Stimulated activated effector memory CD8-positive, alpha-beta T cell treated with anti-CD3 and anti-CD28 coated beads, Interleukin-12 subunit alpha, Interleukin-12 subunit beta, amount 100 ng/mL, for 72 hours (primary cell): ENCODE measurements around the gene H1-8.
"Not testable (repeated sequence)": the region's sequence is repeated elsewhere in the genome, so short reads cannot be mapped to it uniquely, and the experiment has no call there.

Experiments used
- ATAC-seq: fragments of 150-1000 bp; cut with Tn5 transposase; 2 replicates; pipeline ENCODE4 v1.10.0; 2021
- DNase-seq, 2 donors: peaks; one replicate each; pipeline ENCODE4 v3.0.0; 2021 to 2022; ENCODE audit warnings: low spot score in 2 of 2
- H3K27ac Mint-ChIP-seq: one replicate; pipeline ENCODE4 v1.8.0; 2022; ENCODE audit warnings: mild to moderate bottlenecking, mixed read lengths
- H3K36me3 Mint-ChIP-seq: one replicate; pipeline ENCODE4 v1.8.0; 2022; ENCODE audit warnings: mild to moderate bottlenecking, mixed read lengths
- H3K4me1 Mint-ChIP-seq: one replicate; pipeline ENCODE4 v1.8.0; 2022; ENCODE audit warnings: mixed read lengths
- H3K4me3 Mint-ChIP-seq: one replicate; pipeline ENCODE4 v1.8.0; 2022; ENCODE audit warnings: mild to moderate bottlenecking, mixed read lengths
- H3K9me3 Mint-ChIP-seq: one replicate; pipeline ENCODE4 v1.8.0; 2022; ENCODE audit warnings: mixed read lengths

H1-8 gene

GRCh38 chr3:129543156-129543790 lies at the start of gene H1-8:
H1-8 (plus strand) TSS chr3:129543175; CDS start chr3:129543219, 44 bp downstream.
- Mint-ChIP-seq H3K27ac (no peak within 1 kb of the TSS), H3K36me3 (no peaks in the 10 kb centered on the region), H3K4me3 (no peak within 1 kb of the TSS), H3K9me3 (no peaks in the 10 kb centered on the region), H3K4me1 (peaks cover 11% of the 10 kb centered on the region)
- ATAC-seq (no peak), DNase-seq (no peak)

- Mint-ChIP-seq H3K4me3 (no peak overlapping the region), H3K9me3 (no peaks in the 10 kb centered on the region), H3K4me1 (peaks cover 10% of the 10 kb centered on the region), H3K36me3 (no peaks in the 10 kb centered on the region), H3K27ac (peak overlapping the region; percentile 3)
- ATAC-seq (no peak), DNase-seq (no peak)
Observed at GRCh38 chr3:129493206-129493605, 49.8 kb upstream of the H1-8 start.

GRCh38 chr3:129494499-129494898 lies 48.5 kb upstream of the H1-8 start:
- Mint-ChIP-seq H3K4me1 (peaks cover 15% of the 10 kb centered on the region), H3K27ac (peak overlapping the region; percentile 3)
- H3K9me3 Mint-ChIP-seq, H3K4me3 Mint-ChIP-seq, ATAC-seq, DNase-seq, H3K36me3 Mint-ChIP-seq: not testable (repeated sequence)

GRCh38 chr3:129495006-129495639 lies 47.9 kb upstream of the H1-8 start:
- not testable (repeated sequence) for H3K36me3 Mint-ChIP-seq, H3K4me3 Mint-ChIP-seq, H3K9me3 Mint-ChIP-seq, DNase-seq, H3K27ac Mint-ChIP-seq, ATAC-seq
- peaks cover 14% of the 10 kb centered on the region for H3K4me1 Mint-ChIP-seq

GRCh38 chr3:129497876-129498275 lies 45.1 kb upstream of the H1-8 start:
- DNase-seq, H3K36me3 Mint-ChIP-seq, H3K4me3 Mint-ChIP-seq, ATAC-seq, H3K27ac Mint-ChIP-seq, H3K4me1 Mint-ChIP-seq, H3K9me3 Mint-ChIP-seq: not testable (repeated sequence)

- H3K36me3 Mint-ChIP-seq, DNase-seq, H3K9me3 Mint-ChIP-seq, H3K4me3 Mint-ChIP-seq, H3K4me1 Mint-ChIP-seq: not testable (repeated sequence)
- peak; percentile 72 for ATAC-seq
- H3K27ac Mint-ChIP-seq, result peak overlapping the region; percentile 76
Observed at GRCh38 chr3:129498603-129499488, 44.1 kb upstream of the H1-8 start.

GRCh38 chr3:129499604-129500333 lies 43.2 kb upstream of the H1-8 start:
- H3K36me3 Mint-ChIP-seq, DNase-seq, H3K4me1 Mint-ChIP-seq, H3K4me3 Mint-ChIP-seq, H3K9me3 Mint-ChIP-seq, ATAC-seq, H3K27ac Mint-ChIP-seq: not testable (repeated sequence)

GRCh38 chr3:129500334-129500658 lies 42.7 kb upstream of the H1-8 start:
- no peak overlapping the region for H3K4me3 Mint-ChIP-seq
- H3K4me1 Mint-ChIP-seq, result peaks cover 6% of the 10 kb centered on the region
- ATAC-seq (no peak), DNase-seq (no peak)
- H3K9me3 Mint-ChIP-seq, result no peaks in the 10 kb centered on the region
- H3K27ac Mint-ChIP-seq, result no peak overlapping the region
- H3K36me3 Mint-ChIP-seq, result no peaks in the 10 kb centered on the region

- Mint-ChIP-seq H3K4me3 (no peak overlapping the region), H3K36me3 (no peaks in the 10 kb centered on the region), H3K27ac (no peak overlapping the region), H3K9me3 (no peaks in the 10 kb centered on the region), H3K4me1 (peaks cover 6% of the 10 kb centered on the region)
- DNase-seq (no peak), ATAC-seq (no peak)
Observed at GRCh38 chr3:129501630-129502029, 41.3 kb upstream of the H1-8 start.

GRCh38 chr3:129502641-129503408 lies 40.1 kb upstream of the H1-8 start:
- H3K9me3 Mint-ChIP-seq, result no peaks in the 10 kb centered on the region
- DNase-seq (no peak), ATAC-seq (no peak)
- H3K36me3 Mint-ChIP-seq, result no peaks in the 10 kb centered on the region
- no peak overlapping the region for H3K27ac Mint-ChIP-seq
- no peak overlapping the region for H3K4me3 Mint-ChIP-seq
- peaks cover 6% of the 10 kb centered on the region for H3K4me1 Mint-ChIP-seq

- H3K27ac Mint-ChIP-seq, result no peak overlapping the region
- H3K4me1 Mint-ChIP-seq, result peaks cover 6% of the 10 kb centered on the region
- H3K36me3 Mint-ChIP-seq, result no peaks in the 10 kb centered on the region
- no peak for DNase-seq
- no peaks in the 10 kb centered on the region for H3K9me3 Mint-ChIP-seq
- ATAC-seq, result no peak
- H3K4me3 Mint-ChIP-seq, result no peak overlapping the region
Observed at GRCh38 chr3:129503471-129504291, 39.3 kb upstream of the H1-8 start.

GRCh38 chr3:129504471-129505100 lies 38.4 kb upstream of the H1-8 start:
- no peaks in the 10 kb centered on the region for H3K36me3 Mint-ChIP-seq
- H3K27ac Mint-ChIP-seq, result no peak overlapping the region
- no peaks in the 10 kb centered on the region for H3K4me1 Mint-ChIP-seq
- ATAC-seq (no peak), DNase-seq (no peak)
- H3K4me3 Mint-ChIP-seq, result no peak overlapping the region
- no peaks in the 10 kb centered on the region for H3K9me3 Mint-ChIP-seq

- no peak overlapping the region for H3K27ac Mint-ChIP-seq
- H3K36me3 Mint-ChIP-seq, result no peaks in the 10 kb centered on the region
- no peaks in the 10 kb centered on the region for H3K9me3 Mint-ChIP-seq
- no peak for DNase-seq
- no peak for ATAC-seq
- H3K4me1 Mint-ChIP-seq, result peaks cover 3% of the 10 kb centered on the region
- H3K4me3 Mint-ChIP-seq, result no peak overlapping the region
Observed at GRCh38 chr3:129505341-129505740, 37.6 kb upstream of the H1-8 start.
